ENCODE results near the gene SPACA6. TPM values are rescaled to one million over a fixed set of nuclear protein-coding genes. Genes with fewer than 3 reads are reported as not detected.

SPACA6 gene
- total and polyA plus RNA-seq, 11 donors, result 2.9 to 16.8 (median 10.2) TPM

DNA sequence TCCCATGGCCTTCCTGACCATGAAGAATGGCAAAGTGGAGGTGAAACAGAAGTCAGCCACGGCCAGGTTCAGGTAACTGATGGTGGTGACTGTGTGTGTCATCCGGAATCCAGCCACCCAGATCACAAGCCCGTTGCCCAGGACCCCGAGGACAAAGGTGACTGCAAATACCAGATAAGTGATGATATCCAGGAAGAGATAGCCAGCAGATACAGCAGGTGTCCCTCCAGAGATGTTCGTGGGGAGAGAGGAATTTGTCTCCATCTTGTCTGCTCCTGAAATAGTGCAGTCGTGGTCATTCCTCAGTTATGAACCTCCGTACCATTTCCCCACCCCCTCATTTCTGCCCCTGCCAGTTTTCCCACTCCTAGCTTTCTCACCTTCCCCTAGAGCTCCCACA lies 53.6 kb downstream of the SPACA6 start:
- ATAC-seq (no peak), DNase-seq (no peak)
- no peak for TF ChIP-seq POLR2A (IDR thresholded peaks at IDR 0.05)
- TF ChIP-seq, protein P1, sequence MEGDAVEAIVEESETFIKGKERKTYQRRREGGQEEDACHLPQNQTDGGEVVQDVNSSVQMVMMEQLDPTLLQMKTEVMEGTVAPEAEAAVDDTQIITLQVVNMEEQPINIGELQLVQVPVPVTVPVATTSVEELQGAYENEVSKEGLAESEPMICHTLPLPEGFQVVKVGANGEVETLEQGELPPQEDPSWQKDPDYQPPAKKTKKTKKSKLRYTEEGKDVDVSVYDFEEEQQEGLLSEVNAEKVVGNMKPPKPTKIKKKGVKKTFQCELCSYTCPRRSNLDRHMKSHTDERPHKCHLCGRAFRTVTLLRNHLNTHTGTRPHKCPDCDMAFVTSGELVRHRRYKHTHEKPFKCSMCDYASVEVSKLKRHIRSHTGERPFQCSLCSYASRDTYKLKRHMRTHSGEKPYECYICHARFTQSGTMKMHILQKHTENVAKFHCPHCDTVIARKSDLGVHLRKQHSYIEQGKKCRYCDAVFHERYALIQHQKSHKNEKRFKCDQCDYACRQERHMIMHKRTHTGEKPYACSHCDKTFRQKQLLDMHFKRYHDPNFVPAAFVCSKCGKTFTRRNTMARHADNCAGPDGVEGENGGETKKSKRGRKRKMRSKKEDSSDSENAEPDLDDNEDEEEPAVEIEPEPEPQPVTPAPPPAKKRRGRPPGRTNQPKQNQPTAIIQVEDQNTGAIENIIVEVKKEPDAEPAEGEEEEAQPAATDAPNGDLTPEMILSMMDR (IDR thresholded peaks at IDR 0.05), result no peak
- Histone ChIP-seq H3K4me3 (no peak overlapping the region), H3K9me3 (no peaks in the 10 kb centered on the region), H3K4me1 (peaks cover 0 to 16% (median 0%) of the 10 kb centered on the region in 12 donors), H3K36me3 (peaks cover 0 to 11% (median 0%) of the 10 kb centered on the region in 9 donors), H3K27me3 (peaks cover 0 to 16% (median 0%) of the 10 kb centered on the region in 9 donors), H3K27ac (no peak overlapping the region)
- WGBS, 4 donors, result 66 to 73% (median 67%) methylated on average over 7 of the region's 7 CpGs
- intact Hi-C loops (cut with DNase I), result no loop called here

DNA sequence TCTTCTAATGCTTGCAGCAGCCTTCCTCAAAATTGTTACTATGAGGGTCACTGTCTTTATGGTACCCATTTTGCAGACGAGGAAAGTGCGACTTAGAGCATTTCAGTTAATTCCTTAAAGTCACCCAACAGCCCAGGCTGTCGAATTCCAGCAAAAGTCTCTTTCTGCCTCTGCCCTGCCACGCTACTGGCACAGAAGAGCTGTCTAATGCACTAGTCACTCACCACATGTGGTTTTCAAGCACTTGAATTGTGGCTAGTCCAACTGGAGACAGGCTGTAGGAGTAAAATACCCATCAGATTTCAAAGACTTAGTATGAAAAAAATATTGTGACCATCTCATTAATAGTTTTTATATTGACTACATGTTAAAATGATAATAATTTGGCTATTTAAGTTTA lies 56.8 kb downstream of the SPACA6 start:
- WGBS, 4 donors, result 72 to 79% (median 73%) methylated on average over 4 of the region's 4 CpGs
- Histone ChIP-seq H3K27ac (peak overlapping the region in 1 of 12 donors; percentile 42), H3K27me3 (no peaks in the 10 kb centered on the region), H3K36me3 (peaks cover 0 to 11% (median 0%) of the 10 kb centered on the region in 9 donors), H3K4me1 (peaks cover 0 to 44% (median 0%) of the 10 kb centered on the region in 12 donors), H3K4me3 (peak overlapping the region in 2 of 12 donors; percentile 37 to 54), H3K9me3 (no peaks in the 10 kb centered on the region)
- intact Hi-C loops (cut with DNase I), result no loop called here
- ATAC-seq, result no peak
- DNase-seq, result no peak
- TF ChIP-seq, protein P1 (IDR thresholded peaks at IDR 0.05), result no peak
- no peak for TF ChIP-seq POLR2A (IDR thresholded peaks at IDR 0.05)

DNA sequence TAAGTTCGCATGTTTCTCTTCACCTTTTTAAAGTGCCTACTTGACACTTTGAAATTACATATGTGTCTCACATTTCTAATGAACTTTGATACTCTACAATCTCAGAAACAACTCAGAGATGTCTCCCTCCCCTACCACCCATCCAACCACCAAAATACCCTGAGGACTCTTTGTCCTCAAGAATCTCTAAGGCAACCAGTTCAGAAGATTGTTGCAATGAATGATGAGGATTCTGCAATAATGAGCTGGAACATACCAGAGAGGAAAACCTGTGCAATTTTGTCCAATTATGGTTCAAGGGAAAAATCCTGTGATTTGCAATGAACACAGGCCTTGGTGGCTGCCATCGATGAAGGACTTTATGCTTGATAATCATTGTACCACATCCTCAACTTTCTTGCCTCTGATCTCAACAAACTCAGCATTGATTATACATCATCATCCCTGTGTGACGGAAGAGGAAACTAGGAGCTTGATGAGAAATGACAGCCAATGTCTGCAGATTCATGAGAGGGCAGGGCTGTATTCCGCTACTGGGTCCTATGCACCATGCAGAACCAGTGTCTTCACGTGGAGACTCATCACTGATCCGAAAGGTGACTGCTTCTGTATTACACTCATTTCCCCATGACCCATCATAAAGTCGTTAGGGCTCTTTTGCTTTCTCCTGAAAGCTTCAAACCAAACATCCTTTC lies 57.4 kb downstream of the SPACA6 start:
- intact Hi-C loops (cut with DNase I), result no loop called here
- 78 to 82% (median 80%) methylated on average over 7 of the region's 7 CpGs for WGBS, 4 donors
- ATAC-seq (no peak), DNase-seq (no peak)
- Histone ChIP-seq H3K27ac (peak overlapping the region in 2 of 12 donors; percentile 48 to 92), H3K4me1 (peaks cover 0 to 48% (median 0%) of the 10 kb centered on the region in 12 donors), H3K9me3 (no peaks in the 10 kb centered on the region), H3K27me3 (no peaks in the 10 kb centered on the region), H3K36me3 (peaks cover 0 to 11% (median 0%) of the 10 kb centered on the region in 9 donors), H3K4me3 (peak overlapping the region in 5 of 12 donors; percentile 19 to 54 (median 32))
- TF ChIP-seq, protein P1 (IDR thresholded peaks at IDR 0.05), result no peak
- no peak for TF ChIP-seq POLR2A (IDR thresholded peaks at IDR 0.05)

DNA sequence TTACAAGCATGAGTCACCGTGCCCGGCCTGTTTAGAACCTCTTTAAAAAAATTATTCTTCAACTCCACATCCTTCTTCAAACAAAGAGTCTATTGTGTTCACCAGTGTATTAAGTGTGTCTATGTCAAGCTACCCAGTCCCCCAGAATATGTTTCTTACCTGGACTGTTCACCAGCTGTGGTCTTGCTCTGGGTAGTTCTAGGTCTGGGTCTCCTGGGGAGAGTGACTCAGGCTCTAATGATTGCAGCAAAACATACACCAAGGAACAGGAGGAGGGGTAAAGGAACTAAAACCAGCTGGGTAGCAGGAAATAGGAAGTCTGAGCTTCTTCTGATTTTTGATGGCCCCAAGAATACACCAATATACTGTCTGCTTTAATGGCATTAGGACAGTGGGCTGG lies 58.5 kb downstream of the SPACA6 start, which contains the start of gene FPR1:
FPR1 (minus strand) TSS at position 224 of the 400 bp plus-strand sequence. CDS start 4,884 bp downstream, outside the sequence.
- Histone ChIP-seq H3K4me3 (peak within 1 kb of the TSS in 6 of 12 donors; percentile 19 to 54 (median 31)), H3K4me1 (peaks cover 0 to 48% (median 0%) of the 10 kb centered on the region in 12 donors), H3K36me3 (peaks cover 0 to 2% (median 0%) of the 10 kb centered on the region in 9 donors), H3K9me3 (no peaks in the 10 kb centered on the region), H3K27me3 (peaks cover 0 to 3% (median 0%) of the 10 kb centered on the region in 9 donors), H3K27ac (peak within 1 kb of the TSS in 4 of 12 donors; percentile 24 to 92 (median 38))
- TF ChIP-seq POLR2A (IDR thresholded peaks at IDR 0.05), result no peak
- TF ChIP-seq, protein P1 (IDR thresholded peaks at IDR 0.05), result no peak
- intact Hi-C loops (cut with DNase I), result no loop called here
- peak in 1 of 5 donors; percentile 18 for DNase-seq
- ATAC-seq, result peak in 3 of 4 donors; percentile 78 to 86 (median 81)
- WGBS, 4 donors, result 64 to 80% (median 74%) methylated on average over 2 of the region's 2 CpGs

Data from heart left ventricle (tissue), 16 donors.